ENCODE data around the gene DDX21.
"Not testable (repeated sequence)": the region's sequence is repeated elsewhere in the genome, so short reads cannot be mapped to it uniquely, and the experiment has no call there.

The DDX21 gene

GRCh38 chr10:68988530-68989316, 32.8 kb downstream of the DDX21 start, which contains the start of gene KIFBP:
KIFBP (plus strand) TSS chr10:68988803; CDS start chr10:68988833, 30 bp downstream.
- DNase-seq (ENCODE audit: low spot score): peak; percentile 79

- no peak for DNase-seq (ENCODE audit: low spot score)
Measured at GRCh38 chr10:68989317-68989990, 33.5 kb downstream of the DDX21 start.

GRCh38 chr10:68992636-68993440, 36.9 kb downstream of the DDX21 start:
- no peak for DNase-seq (ENCODE audit: low spot score)

- no peak for DNase-seq (ENCODE audit: low spot score)
Measured at GRCh38 chr10:68997211-68997610, 41.2 kb downstream of the DDX21 start.

- no peak for DNase-seq (ENCODE audit: low spot score)
Measured at GRCh38 chr10:69004821-69005220, 48.9 kb downstream of the DDX21 start.

- DNase-seq (ENCODE audit: low spot score): no peak
Measured at GRCh38 chr10:69005704-69006485, 49.9 kb downstream of the DDX21 start.

- no peak for DNase-seq (ENCODE audit: low spot score)
Measured at GRCh38 chr10:69007260-69007659, 51.3 kb downstream of the DDX21 start.

GRCh38 chr10:69009360-69009759, 53.4 kb downstream of the DDX21 start:
- DNase-seq (ENCODE audit: low spot score): no peak

GRCh38 chr10:69010151-69010640, 54.2 kb downstream of the DDX21 start:
- no peak for DNase-seq (ENCODE audit: low spot score)

- not testable (repeated sequence) for DNase-seq (ENCODE audit: low spot score)
Measured at GRCh38 chr10:69012778-69013177, 56.8 kb downstream of the DDX21 start.

- DNase-seq (ENCODE audit: low spot score): no peak
Measured at GRCh38 chr10:69014171-69014570, 58.2 kb downstream of the DDX21 start.

GRCh38 chr10:69018613-69019012, 62.6 kb downstream of the DDX21 start:
- DNase-seq (ENCODE audit: low spot score): no peak

- no peak for DNase-seq (ENCODE audit: low spot score)
Measured at GRCh38 chr10:69022611-69023010, 66.6 kb downstream of the DDX21 start.

GRCh38 chr10:69025370-69025896, 69.5 kb downstream of the DDX21 start:
- DNase-seq (ENCODE audit: low spot score): no peak

GRCh38 chr10:69033256-69033655, 77.3 kb downstream of the DDX21 start:
- no peak for DNase-seq (ENCODE audit: low spot score)
